HG03045 (cell line): ENCODE results near the gene CDK17.

Experiments used
- ATAC-seq: cut with Tn5 transposase; IDR thresholded peaks from one replicate; pipeline ENCODE4 v1.9.1; 2021; ENCODE audit warnings: mild to moderate bottlenecking, moderate library complexity; ENCODE audit not compliant: unreplicated experiment

The CDK17 gene

DNA sequence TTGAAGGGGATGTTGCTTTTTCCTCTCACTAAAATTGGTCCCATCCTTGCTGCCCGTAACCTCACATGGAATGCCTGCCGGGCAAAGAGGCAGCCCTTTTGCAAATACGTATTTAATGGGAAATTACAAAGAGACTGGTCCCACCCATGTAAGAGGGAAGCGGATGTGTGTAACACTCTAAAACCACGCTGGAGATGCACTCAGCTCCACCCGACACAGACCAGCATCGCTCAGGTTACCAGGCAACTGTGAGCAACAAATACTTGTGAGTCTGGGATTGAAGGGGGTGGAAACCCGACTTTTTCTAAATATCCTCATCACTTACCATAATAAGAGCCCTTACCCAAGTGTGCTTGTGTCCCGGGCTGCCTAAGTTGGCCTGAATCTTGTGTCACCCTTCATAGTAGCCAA lies 158.4 kb downstream of the CDK17 start:
- ATAC-seq = no peak

DNA sequence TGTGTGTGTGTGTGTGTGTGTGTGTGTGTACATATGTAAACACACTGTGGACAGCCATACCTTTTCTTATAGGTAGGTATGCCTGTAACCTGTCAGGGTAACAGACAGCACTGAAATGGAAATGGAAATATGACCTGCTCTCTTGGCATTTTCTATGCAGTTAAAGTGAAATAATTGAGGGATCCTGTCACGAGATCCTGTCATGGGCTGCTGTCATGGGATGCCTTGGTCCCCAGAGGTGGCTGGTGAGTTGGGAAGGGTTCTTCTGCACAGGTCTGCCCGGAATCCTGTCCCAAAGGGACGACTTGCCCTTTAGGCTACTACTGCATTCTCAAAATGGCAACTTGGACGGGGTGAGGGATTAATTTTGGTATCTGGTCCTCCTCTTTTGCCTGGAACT lies 158.8 kb downstream of the CDK17 start:
- no peak for ATAC-seq

GRCh38 chr12:96240656-96241055 lies 159.6 kb downstream of the CDK17 start:
- ATAC-seq = no peak

GRCh38 chr12:96239711-96240635 lies 160.3 kb downstream of the CDK17 start:
- ATAC-seq = no peak

DNA sequence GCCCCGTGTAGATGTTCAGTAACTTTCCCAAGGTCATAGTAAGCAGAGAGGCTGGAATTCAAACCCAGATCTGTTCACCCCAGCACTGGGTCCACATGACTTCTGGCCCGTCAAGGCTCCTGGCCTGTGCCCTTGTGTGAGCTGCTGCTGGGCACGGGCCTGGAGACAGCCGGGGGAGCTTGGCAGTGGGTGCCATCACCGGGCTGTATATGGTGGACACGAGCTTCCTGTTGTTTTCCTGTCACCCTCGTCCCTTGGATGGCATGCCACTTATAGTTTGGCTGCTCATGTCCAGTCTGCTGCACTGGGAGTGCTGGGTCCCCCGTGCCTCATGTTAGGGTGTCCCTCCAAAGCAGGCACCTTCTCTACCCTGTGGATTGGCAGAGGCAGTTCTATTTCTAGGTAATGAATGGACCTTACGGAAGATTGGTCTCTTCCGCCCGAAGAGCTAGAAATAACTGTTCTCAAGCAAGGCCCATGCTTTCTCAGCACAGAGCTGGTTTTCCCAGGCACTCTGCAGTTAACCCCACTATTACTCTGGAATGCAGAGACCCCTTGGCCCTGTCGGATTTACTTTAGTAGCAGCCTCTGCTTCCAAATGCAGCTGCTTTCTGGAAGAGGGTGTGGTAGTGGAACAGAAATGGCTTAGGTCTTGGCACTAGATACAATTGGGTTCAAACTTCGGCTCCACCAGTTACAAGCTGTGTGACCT lies 161.7 kb downstream of the CDK17 start:
- ATAC-seq = no peak

GRCh38 chr12:96237465-96238077 lies 162.7 kb downstream of the CDK17 start:
- no peak for ATAC-seq

- no peak for ATAC-seq
Measured at GRCh38 chr12:96237035-96237434, 163.2 kb downstream of the CDK17 start.

GRCh38 chr12:96236221-96236822 lies 163.9 kb downstream of the CDK17 start:
- ATAC-seq = no peak

DNA sequence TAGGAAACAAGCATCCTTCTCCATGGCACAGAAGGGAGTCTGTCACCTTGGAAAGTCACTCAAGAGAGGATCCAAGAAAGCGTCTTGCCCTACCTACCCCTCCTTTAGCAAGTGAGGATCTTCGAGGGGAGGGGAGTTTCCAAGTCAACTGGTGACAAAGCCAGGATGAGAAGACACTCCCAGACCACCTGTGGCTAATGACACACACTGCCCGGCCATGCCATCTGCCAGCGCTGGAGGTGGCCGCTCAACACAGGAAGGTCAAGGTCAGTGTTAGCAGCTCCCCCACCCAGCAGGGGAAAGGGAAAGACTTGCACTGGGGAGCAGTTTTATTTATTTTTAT lies 164.8 kb downstream of the CDK17 start:
- ATAC-seq = no peak

- no peak for ATAC-seq
Measured at GRCh38 chr12:96234591-96235483, 165.4 kb downstream of the CDK17 start.

DNA sequence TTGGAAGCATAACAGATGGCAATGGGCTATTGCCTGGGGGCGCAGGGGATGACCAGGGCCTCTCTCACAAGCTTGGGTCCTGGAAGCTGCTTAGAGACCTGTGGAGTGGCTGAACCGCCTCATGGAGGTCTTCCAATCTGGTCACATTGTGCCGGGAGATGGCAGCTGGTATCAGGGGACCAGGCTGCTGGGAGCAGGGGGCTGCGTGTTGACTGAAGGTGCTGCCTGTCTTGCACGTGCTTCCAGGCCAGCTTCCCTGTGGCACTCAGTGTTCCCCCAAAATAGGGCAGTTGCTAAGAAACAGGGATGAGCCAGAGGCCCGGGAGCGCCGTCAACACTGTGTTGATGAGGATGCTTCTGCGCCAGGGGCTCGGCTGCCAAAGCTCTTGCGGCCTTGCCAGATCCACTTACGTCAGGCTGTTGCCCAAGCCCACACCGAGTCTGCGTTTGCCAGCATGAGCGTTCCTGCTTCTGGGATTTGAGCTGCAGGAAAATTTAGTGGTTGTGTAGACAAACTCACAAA lies 166.2 kb downstream of the CDK17 start:
- no peak for ATAC-seq

DNA sequence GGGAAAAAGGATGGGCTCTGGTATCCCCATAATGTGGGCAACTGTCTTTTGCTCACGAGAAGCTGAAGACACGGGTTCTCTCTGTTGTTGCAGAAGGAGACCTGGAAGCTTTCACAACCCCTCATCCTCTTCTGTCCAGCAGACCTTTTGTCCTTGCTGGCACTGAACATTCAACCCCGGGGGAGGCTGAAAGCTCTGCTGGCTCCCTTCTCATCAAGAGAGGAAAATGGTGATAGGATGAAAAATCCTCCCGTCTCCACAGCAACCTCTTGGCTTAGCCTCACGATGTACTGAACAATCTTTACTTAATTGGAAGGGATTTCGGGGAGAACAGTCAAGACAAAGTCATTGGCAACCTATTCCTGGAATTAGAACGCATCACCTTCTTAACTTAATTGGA lies 167.1 kb downstream of the CDK17 start:
- no peak for ATAC-seq

- no peak for ATAC-seq
Measured at GRCh38 chr12:96230646-96231045, 169.6 kb downstream of the CDK17 start.

- ATAC-seq = no peak
Measured at GRCh38 chr12:96228566-96229248, 171.5 kb downstream of the CDK17 start.
